ENCODE results near the gene RPGRIP1. TPM values are rescaled to one million over a fixed set of nuclear protein-coding genes. Genes with fewer than 3 reads are reported as not detected.
A peak's percentile ranks its signal among the peaks of the same experiment; 100 is the strongest.

The RPGRIP1 gene
- total RNA-seq, 2 donors from 2014 or later, result 0.09 to 6.8 TPM

GRCh38 chr14:21263284-21264024 lies 16.4 kb upstream of the RPGRIP1 start:
- Histone ChIP-seq H3K4me1 (replicated peaks) (peaks cover 3% of the 10 kb centered on the region), H3K4me3 (no peak overlapping the region), H3K9me3 (no peaks in the 10 kb centered on the region), H3K27ac (no peak overlapping the region), H3K27me3 (replicated peaks; ENCODE audit: insufficient read depth) (no peaks in the 10 kb centered on the region), H3K36me3 (no peaks in the 10 kb centered on the region)
- TF ChIP-seq, protein P1, sequence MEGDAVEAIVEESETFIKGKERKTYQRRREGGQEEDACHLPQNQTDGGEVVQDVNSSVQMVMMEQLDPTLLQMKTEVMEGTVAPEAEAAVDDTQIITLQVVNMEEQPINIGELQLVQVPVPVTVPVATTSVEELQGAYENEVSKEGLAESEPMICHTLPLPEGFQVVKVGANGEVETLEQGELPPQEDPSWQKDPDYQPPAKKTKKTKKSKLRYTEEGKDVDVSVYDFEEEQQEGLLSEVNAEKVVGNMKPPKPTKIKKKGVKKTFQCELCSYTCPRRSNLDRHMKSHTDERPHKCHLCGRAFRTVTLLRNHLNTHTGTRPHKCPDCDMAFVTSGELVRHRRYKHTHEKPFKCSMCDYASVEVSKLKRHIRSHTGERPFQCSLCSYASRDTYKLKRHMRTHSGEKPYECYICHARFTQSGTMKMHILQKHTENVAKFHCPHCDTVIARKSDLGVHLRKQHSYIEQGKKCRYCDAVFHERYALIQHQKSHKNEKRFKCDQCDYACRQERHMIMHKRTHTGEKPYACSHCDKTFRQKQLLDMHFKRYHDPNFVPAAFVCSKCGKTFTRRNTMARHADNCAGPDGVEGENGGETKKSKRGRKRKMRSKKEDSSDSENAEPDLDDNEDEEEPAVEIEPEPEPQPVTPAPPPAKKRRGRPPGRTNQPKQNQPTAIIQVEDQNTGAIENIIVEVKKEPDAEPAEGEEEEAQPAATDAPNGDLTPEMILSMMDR (IDR thresholded peaks at IDR 0.05), result no peak
- TF ChIP-seq POLR2A (IDR thresholded peaks at IDR 0.05) (no peak), POLR2AphosphoS5 (IDR thresholded peaks at IDR 0.05) (no peak)
- DNase-seq (ENCODE audit: low spot score), result no peak
- intact Hi-C loops (cut with DNase I), result no loop called here
- 16% methylated on average over 5 of the region's 5 CpGs for WGBS

DNA sequence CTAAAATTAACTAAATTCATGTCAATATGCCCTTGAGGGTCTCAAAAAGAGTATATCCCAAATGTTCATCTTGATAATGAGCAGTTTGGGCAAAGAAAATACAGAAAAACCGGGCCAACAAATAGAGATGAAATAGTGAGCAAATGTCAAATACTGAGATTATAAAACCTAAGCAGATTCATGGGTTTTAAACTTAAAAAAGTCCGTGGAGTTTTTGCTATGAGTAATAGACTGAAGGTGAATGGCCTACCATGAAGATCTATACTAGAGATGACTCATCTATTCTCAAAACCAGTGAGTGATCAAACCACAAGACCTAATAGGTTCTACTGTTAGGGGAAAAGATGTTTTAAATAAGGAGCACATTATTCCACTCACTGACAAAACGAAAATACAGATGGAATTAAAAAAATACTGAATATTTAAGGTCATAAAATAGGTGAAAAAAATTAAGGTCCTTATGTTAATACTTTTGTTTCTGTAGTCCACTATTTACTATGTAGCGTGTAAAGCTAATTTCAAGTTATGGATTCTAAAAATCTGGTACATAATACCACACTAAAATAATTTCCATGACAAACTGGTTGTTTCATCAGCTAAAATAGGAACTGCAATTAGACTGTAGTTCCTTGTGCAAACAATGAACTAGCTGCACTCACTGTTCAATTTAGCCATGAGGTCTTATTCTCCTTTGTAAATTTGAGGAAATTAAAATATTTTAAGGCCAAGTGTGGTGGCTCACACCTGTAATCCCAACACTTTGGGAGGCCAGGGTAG lies 15.7 kb upstream of the RPGRIP1 start:
- TF ChIP-seq POLR2A (IDR thresholded peaks at IDR 0.05) (no peak), POLR2AphosphoS5 (IDR thresholded peaks at IDR 0.05) (no peak)
- TF ChIP-seq, protein P1 (IDR thresholded peaks at IDR 0.05), result no peak
- Histone ChIP-seq H3K9me3 (no peaks in the 10 kb centered on the region), H3K27ac (no peak overlapping the region), H3K4me3 (no peak overlapping the region), H3K36me3 (no peaks in the 10 kb centered on the region), H3K4me1 (replicated peaks) (peaks cover 3% of the 10 kb centered on the region), H3K27me3 (replicated peaks; ENCODE audit: insufficient read depth) (no peaks in the 10 kb centered on the region)
- 45% methylated on average over 4 of the region's 4 CpGs for WGBS
- intact Hi-C loops (cut with DNase I), result no loop called here
- DNase-seq (ENCODE audit: low spot score), result no peak

- TF ChIP-seq, protein P1 (IDR thresholded peaks at IDR 0.05), result no peak
- TF ChIP-seq POLR2AphosphoS5 (IDR thresholded peaks at IDR 0.05), result no peak
- Histone ChIP-seq H3K4me3 (peak overlapping the region; percentile 83 to 95), H3K27ac (peak overlapping the region; percentile 95 to 99), H3K27me3 (replicated peaks; ENCODE audit: insufficient read depth) (no peaks in the 10 kb centered on the region), H3K36me3 (no peaks in the 10 kb centered on the region), H3K4me1 (replicated peaks) (peaks cover 6% of the 10 kb centered on the region), H3K9me3 (no peaks in the 10 kb centered on the region)
- 8% methylated on average over 10 of the region's 10 CpGs for WGBS
- DNase-seq (ENCODE audit: low spot score), result no peak
- intact Hi-C loops (cut with DNase I), result no loop called here
Measured at GRCh38 chr14:21267431-21267845, 12.4 kb upstream of the RPGRIP1 start.

DNA sequence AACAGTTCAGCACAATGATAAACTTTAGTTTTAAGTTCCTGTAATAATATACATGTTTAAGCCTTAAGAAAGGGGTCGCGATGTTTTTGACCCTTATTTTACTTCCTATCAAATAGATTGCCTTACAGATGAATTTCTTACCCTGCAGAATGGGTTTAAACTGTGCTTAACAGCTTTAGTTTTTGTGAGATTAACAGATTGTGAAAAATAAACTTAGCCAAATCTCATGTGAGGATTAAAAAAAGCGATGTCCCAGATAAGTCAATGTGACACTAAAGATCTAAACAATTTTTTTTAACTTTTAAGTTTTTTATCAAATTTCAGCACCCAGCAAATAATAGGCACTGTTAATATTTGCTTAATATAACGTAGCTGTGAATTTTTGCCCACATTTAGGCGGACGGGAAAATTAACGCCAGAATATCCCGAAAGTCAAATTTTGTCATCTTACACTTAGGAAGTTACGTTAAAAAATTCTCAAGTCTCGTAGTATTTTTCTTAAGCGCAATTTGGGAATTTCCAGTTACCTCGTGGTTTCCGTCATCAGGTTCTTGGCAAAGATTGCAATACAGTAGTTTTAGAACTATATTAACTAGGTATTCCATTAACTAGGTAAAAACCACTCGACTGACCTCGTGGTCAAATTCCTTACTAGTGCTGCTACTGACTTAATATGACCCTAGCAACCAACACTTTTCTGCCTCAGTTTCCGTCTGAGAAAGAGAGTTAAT lies 11.8 kb upstream of the RPGRIP1 start:
- H3K4me1 ChIP-seq (replicated peaks), result peaks cover 6% of the 10 kb centered on the region
- no peak for DNase-seq (ENCODE audit: low spot score)
- peak overlapping the region; percentile 83 to 95 for H3K4me3 ChIP-seq
- H3K27ac ChIP-seq, result peak overlapping the region; percentile 95 to 99
- no peaks in the 10 kb centered on the region for H3K9me3 ChIP-seq
- TF ChIP-seq POLR2AphosphoS5 (IDR thresholded peaks at IDR 0.05) (no peak), POLR2A (IDR thresholded peaks at IDR 0.05) (no peak)
- TF ChIP-seq, protein P1 (IDR thresholded peaks at IDR 0.05), result no peak
- 1% methylated on average over 16 of the region's 16 CpGs for WGBS
- no peaks in the 10 kb centered on the region for H3K36me3 ChIP-seq
- intact Hi-C loops (cut with DNase I), result loop anchor here (2.0 kb wide), 1 partner anchor 117 kb away; the partner anchor contains the start of gene SUPT16H
- no peaks in the 10 kb centered on the region for H3K27me3 ChIP-seq (replicated peaks; ENCODE audit: insufficient read depth)

All from prostate gland (tissue), 2 donors.